HepG2 (cell line): ENCODE results near the gene RNF13. TPM values are rescaled to one million over a fixed set of nuclear protein-coding genes. Genes with fewer than 3 reads are reported as not detected.
A peak's percentile ranks its signal among the peaks of the same experiment; 100 is the strongest.

ENCODE experiments used
- CEBPB ChIP-seq: IDR thresholded peaks from 2 replicates; pipeline ENCODE4 v1.6.1; 2011; ENCODE audit warnings: low read depth, low read length, improper control_type of control experiment, borderline replicate concordance
- DR1 ChIP-seq: sonication (generic); formaldehyde crosslinking; IDR thresholded peaks from 2 replicates; pipeline ENCODE4 v1.8.0; 2021; ENCODE audit warnings: mild to moderate bottlenecking, missing genetic modification reagents, inconsistent platforms
- FOXJ3 ChIP-seq: sonication (generic); formaldehyde crosslinking; IDR thresholded peaks from 2 replicates; pipeline ENCODE4 v1.4.0; 2020; ENCODE audit warnings: missing genetic modification reagents, mild to moderate bottlenecking, borderline replicate concordance
- GATAD1 ChIP-seq: IDR thresholded peaks from 2 replicates; pipeline ENCODE4 v1.6.1; 2016; ENCODE audit warnings: missing genetic modification reagents, missing compliant biosample characterization
- HDAC1 ChIP-seq: sonication (generic); formaldehyde crosslinking; IDR thresholded peaks from 2 replicates; pipeline ENCODE4 v1.5.1; 2020; ENCODE audit warnings: mild to moderate bottlenecking, missing genetic modification reagents
- HMGXB4 ChIP-seq, 2 experiments: sonication (generic) in 1 of 2; formaldehyde crosslinking in 1 of 2; IDR thresholded peaks; 2 replicates each; pipeline versions ENCODE4 v1.4.0 to v1.6.1; 2018 to 2020; ENCODE audit warnings: missing genetic modification reagents in 2 of 2, borderline replicate concordance in 1 of 2, low read depth in 1 of 2, mild to moderate bottlenecking in 1 of 2, missing biosample characterization in 1 of 2
- HNF4G ChIP-seq, 2 experiments: sonication (generic) in 1 of 2; formaldehyde crosslinking in 1 of 2; IDR thresholded peaks; 2 replicates each; pipeline versions ENCODE4 v1.4.0 to v1.6.1; 2011 to 2020; ENCODE audit warnings: borderline replicate concordance in 2 of 2, low read depth in 2 of 2, mild to moderate bottlenecking in 2 of 2, low read length in 1 of 2, missing genetic modification reagents in 1 of 2, moderate library complexity in 1 of 2
- HOXA7 ChIP-seq: sonication (generic); formaldehyde crosslinking; IDR thresholded peaks from 2 replicates; pipeline ENCODE4 v1.8.1; 2022; ENCODE audit warnings: mild to moderate bottlenecking, missing genetic modification reagents, moderate library complexity
- MEIS1 ChIP-seq: sonication (generic); formaldehyde crosslinking; IDR thresholded peaks from 2 replicates; pipeline ENCODE4 v1.9.0; 2021; ENCODE audit warnings: mild to moderate bottlenecking, missing genetic modification reagents, moderate library complexity, borderline replicate concordance
- PATZ1 ChIP-seq: sonication (generic); formaldehyde crosslinking; IDR thresholded peaks from 2 replicates; pipeline ENCODE4 v1.4.0; 2020; ENCODE audit warnings: missing genetic modification reagents
- RARA ChIP-seq: IDR thresholded peaks from 2 replicates; pipeline ENCODE4 v1.6.1; 2016; ENCODE audit warnings: missing genetic modification reagents, missing compliant biosample characterization
- ZNF142 ChIP-seq: sonication (generic); formaldehyde crosslinking; IDR thresholded peaks from 2 replicates; pipeline ENCODE4 v1.4.0; 2020; ENCODE audit warnings: missing genetic modification reagents
- ZNF281 ChIP-seq: sonication (generic); formaldehyde crosslinking; IDR thresholded peaks from 2 replicates; pipeline ENCODE4 v1.4.0; 2020; ENCODE audit warnings: missing genetic modification reagents, borderline replicate concordance
- ZNF335 ChIP-seq: sonication (generic); formaldehyde crosslinking; IDR thresholded peaks from 2 replicates; pipeline ENCODE4 v1.4.0; 2020; ENCODE audit warnings: missing genetic modification reagents
- ZNF792 ChIP-seq: IDR thresholded peaks from 2 replicates; pipeline ENCODE4 v1.6.1; 2016
- polyA plus RNA-seq, 8 experiments: library from polyadenylated mRNA; depleted of rRNA in 3 of 8; stranded (reverse) in 7 of 8; unstranded in 1 of 8; fragments of >200 nt; fragmentation: Illumina TruSeq in 4 of 8; extraction: Trizol in 4 of 8; gene quantifications; 2 replicates each; pipeline versions ENCODE4 v1.2.1 to v1.2.3, GENCODE V29; 2011 to 2016; ENCODE audit warnings: low read depth in 4 of 8, missing spikeins in 1 of 8, mixed read lengths in 1 of 8; ENCODE audit not compliant: insufficient read depth in 1 of 8
- total RNA-seq, 5 experiments: library from RNA; depleted of rRNA; stranded (reverse); fragments of >200 nt; fragmentation: Illumina TruSeq; extraction: Trizol; gene quantifications; 2 replicates each; pipeline ENCODE4 v1.2.3, GENCODE V29; 2016; ENCODE audit warnings: low read depth in 1 of 5

The RNF13 gene
- total and polyA plus RNA-seq, 2 of the 13 experiments (the other 11 are each of a cell fraction or from before 2014, with no cell fraction given) = 39.8 to 46.0 TPM

GRCh38 chr3:149971403-149972075 is 158.5 kb downstream of the RNF13 start (continued):
- no peak for TF ChIP-seq ZNF281 (CRISPR knock-in tag)
- TF ChIP-seq CEBPB = no peak
- no peak; the same call in 1 of the 2 replicates for TF ChIP-seq MEIS1
- TF ChIP-seq RARA (CRISPR knock-in tag) = no peak
- TF ChIP-seq HMGXB4 (CRISPR knock-in tag; IDR thresholded peaks at IDR 0.05; ENCODE audit: borderline replicate concordance in 1 of 2, low read depth in 1 of 2) = no peak; a peak in 1 of 4 replicates
- TF ChIP-seq ZNF142 (CRISPR knock-in tag) = 0 out of 2 replicates have a peak, but pooled peaks have one; percentile 2
- no peak for TF ChIP-seq HOXA7 (CRISPR knock-in tag)
- TF ChIP-seq GATAD1 (CRISPR knock-in tag) = 0 out of 2 replicates have a peak, but pooled peaks have one; percentile 10
- TF ChIP-seq ZNF335 (CRISPR knock-in tag) = no peak
- TF ChIP-seq DR1 (CRISPR knock-in tag) = no peak; the same call in 1 of the 2 replicates
- TF ChIP-seq PATZ1 = no peak
- TF ChIP-seq HDAC1 (CRISPR knock-in tag) = peak; percentile 23; the same call in 1 of the 2 replicates
- no peak for TF ChIP-seq HNF4G (IDR thresholded peaks at IDR 0.05; ENCODE audit: borderline replicate concordance, low read depth, low read length)
- TF ChIP-seq HNF4G (CRISPR knock-in tag; IDR thresholded peaks at IDR 0.05; ENCODE audit: borderline replicate concordance, low read depth) = no peak
- TF ChIP-seq FOXJ3 (CRISPR knock-in tag) = no peak
- TF ChIP-seq ZNF792 (CRISPR knock-in tag) = no peak
